Mucosa of gallbladder (tissue), 1 donor: ENCODE results near the gene SSH3. TPM values are rescaled to one million over a fixed set of nuclear protein-coding genes. Genes with fewer than 3 reads are reported as not detected.

ENCODE experiments used
- DNase-seq: peaks from one replicate; pipeline ENCODE4 v3.0.0-alpha.2; 2020; ENCODE audit warnings: low spot score
- total RNA-seq: library from RNA; stranded (reverse); gene quantifications from one replicate; pipeline ENCODE4 v1.2.1, GENCODE V29; 2021
- donor health status: DM: no; HTN: no; CAD: no.

The SSH3 gene
- total RNA-seq, 1 donor from 2014 or later: 107 TPM

DNA sequence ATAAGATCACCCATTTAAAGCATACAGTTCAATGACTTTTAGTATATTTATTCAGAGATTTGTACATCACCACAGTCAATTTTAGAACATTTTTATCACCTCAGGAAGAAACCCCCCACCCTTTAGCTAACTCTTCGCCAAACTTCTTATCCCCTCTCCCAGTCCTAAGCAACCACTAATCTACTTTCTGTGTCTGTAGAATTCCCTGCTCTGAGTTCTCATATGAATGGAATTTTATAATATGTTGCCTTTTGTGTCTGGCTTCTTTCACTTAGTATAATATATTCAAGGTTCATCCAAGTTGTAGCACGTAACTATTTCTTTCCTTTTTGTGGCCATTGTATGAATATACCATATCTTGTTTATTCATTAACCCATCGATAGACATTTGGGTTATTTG lies 10.7 kb upstream of the SSH3 start:
- no peak for DNase-seq

- no peak for DNase-seq
Measured at GRCh38 chr11:67293090-67293489, 10.2 kb upstream of the SSH3 start.

- DNase-seq: no peak
Measured at GRCh38 chr11:67295846-67296245, 7.5 kb upstream of the SSH3 start.

GRCh38 chr11:67298786-67299185 lies 4.5 kb upstream of the SSH3 start:
- DNase-seq: no peak

GRCh38 chr11:67299471-67300191 lies 3.7 kb upstream of the SSH3 start:
- no peak for DNase-seq

- no peak for DNase-seq
Measured at GRCh38 chr11:67300256-67300755, 3.0 kb upstream of the SSH3 start.

DNA sequence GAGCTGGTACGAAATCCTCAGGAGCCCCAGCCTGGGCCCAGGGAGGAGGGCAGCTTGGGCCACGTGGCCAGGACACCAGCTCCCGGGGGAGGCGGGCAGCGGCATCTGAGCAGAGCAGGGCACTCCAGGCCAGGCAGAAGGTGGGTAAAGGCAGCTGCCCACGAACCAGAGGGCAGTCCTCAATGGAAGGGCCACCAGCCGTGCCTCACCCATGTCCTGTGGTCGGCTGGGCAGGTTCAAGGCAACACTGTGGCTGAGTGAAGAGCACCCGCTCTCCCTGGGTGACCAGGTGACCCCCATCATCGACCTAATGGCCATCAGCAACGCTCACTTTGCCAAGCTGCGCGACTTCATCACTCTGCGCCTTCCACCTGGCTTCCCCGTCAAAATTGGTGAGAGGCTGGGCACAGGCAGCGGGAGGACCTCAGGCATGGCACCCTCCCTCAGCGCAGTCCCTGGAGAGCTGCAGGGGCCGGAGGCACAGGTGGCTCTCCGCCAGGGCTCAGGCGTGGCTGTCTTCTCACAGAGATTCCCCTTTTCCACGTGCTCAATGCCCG lies 2.5 kb upstream of the SSH3 start:
- no peak for DNase-seq

DNA sequence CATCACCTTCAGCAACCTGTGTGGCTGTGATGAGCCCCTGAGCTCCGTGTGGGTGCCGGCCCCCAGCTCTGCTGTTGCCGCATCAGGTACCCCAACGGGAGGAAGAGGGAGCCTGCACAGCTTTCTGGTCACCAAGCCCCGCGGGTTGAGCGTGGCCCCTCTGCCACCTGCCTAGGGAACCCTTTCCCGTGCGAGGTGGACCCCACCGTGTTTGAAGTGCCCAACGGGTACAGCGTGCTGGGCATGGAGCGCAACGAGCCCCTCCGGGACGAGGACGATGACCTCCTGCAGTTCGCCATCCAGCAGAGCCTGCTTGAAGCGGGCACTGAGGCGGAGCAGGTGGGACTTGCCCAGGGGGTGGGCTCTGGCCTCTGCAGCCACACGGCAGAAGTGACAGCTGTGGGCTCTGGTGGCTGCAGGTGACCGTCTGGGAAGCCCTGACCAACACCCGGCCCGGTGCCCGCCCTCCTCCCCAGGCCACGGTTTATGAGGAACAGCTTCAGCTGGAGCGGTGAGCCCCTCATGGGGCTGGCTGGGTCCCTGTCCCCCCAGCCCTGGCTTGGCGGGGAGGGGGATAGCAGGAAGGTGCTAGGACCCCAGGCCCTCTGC lies 1.9 kb upstream of the SSH3 start:
- DNase-seq: no peak

DNA sequence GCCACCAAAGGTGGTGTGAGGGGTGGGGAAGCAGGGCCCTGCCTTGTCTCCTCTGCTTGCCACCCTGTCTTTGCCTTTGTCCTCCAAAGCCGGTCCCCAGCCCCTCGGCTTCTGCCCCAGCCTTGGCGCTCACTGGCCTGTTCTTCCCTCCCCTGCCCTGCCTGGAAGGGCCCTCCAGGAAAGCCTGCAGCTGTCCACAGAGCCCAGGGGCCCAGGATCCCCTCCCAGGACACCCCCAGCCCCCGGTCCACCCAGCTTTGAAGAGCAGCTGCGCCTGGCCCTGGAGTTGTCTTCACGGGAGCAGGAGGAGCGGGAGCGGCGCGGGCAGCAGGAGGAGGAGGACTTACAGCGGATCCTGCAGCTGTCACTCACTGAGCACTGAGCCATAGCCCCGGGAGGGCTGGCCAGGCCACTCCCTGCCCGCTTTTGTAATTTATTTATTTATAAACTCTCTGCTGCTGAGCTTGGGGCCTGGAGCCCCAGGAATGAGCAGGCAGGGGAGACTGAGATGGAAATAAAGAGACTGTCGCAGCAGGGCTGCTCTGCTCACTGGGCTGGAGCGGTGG lies 1.3 kb upstream of the SSH3 start:
- DNase-seq: no peak

- DNase-seq: no peak
Measured at GRCh38 chr11:67302571-67303131, 679 bp upstream of the SSH3 start.

GRCh38 chr11:67303835-67304411 lies 593 bp downstream of the SSH3 start:
- no peak for DNase-seq

DNA sequence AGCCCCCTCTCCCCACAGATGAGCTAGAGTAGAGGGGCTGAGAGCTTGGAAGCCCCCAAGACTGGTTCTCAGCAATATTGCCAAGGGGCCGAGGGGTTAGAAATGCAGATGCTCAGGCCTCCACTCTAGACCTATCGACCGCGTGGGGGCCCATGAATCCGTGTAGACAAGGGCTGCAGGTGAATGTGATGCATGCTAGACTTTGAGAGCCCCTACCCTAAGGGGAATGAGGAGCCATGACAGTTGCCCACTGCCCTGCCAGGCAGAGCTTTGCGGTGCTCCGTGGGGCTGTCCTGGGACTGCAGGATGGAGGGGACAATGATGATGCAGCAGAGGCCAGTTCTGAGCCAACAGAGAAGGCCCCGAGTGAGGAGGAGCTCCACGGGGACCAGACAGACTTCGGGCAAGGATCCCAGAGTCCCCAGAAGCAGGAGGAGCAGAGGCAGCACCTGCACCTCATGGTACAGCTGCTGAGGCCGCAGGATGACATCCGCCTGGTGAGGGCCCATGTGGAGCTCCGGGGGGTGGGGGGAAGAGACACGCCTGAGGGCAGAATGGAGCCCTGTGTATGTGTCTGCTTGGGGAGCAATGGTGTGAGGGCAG lies 1.3 kb downstream of the SSH3 start:
- DNase-seq: no peak

GRCh38 chr11:67306769-67307544 lies 3.6 kb downstream of the SSH3 start:
- no peak for DNase-seq

- no peak for DNase-seq
Measured at GRCh38 chr11:67307545-67308001, 4.2 kb downstream of the SSH3 start.

DNA sequence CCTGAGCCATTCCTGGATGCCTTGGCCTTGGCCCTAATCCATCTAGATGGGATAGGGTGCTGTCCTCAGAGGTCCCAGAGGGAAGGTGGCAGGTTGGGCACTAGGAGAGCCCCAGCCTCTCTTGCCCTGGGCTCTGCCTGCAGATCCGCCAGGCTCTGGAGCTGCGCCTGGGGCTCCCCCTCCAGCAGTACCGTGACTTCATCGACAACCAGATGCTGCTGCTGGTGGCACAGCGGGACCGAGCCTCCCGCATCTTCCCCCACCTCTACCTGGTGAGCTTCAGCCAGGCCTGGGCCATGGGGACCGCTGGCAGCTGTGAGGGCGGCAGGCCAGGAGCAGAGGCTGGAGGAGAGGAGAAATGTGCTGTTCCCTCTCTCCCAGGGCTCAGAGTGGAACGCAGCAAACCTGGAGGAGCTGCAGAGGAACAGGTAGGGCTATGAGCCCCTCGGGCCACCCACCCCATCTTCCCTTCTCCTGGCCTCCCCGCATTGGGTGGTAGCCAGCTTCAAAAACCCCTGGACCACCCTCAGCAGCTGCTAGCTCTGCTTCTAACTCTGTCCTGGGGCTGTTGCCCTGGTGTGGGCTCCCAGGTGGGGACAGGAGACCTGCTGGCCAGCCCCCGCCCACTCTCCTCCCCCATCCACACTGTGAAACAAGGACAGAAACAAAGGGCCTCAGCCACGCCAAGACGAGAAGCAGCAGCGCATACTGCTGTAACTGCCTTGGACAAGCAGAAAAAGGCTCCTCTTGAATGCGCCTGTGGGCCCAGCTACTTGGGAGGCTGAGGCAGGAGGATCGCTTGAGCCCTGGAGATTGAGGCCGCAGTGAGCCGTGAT lies 4.9 kb downstream of the SSH3 start:
- no peak for DNase-seq

DNA sequence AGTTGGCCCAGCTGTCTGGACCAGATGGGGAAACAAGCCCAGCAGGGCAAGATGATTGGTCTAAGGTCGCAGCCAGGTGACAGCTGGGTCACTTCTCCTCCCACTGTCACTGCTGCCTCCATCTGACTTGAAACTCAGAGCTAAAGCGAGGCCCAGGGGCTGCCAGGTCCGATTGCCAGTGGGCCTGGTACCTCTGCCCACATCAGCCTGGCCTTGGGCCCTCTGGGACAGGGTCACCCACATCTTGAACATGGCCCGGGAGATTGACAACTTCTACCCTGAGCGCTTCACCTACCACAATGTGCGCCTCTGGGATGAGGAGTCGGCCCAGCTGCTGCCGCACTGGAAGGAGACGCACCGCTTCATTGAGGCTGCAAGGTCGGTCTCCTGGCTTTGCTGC lies 5.8 kb downstream of the SSH3 start:
- DNase-seq: no peak

- no peak for DNase-seq
Measured at GRCh38 chr11:67309661-67310061, 6.3 kb downstream of the SSH3 start.

DNA sequence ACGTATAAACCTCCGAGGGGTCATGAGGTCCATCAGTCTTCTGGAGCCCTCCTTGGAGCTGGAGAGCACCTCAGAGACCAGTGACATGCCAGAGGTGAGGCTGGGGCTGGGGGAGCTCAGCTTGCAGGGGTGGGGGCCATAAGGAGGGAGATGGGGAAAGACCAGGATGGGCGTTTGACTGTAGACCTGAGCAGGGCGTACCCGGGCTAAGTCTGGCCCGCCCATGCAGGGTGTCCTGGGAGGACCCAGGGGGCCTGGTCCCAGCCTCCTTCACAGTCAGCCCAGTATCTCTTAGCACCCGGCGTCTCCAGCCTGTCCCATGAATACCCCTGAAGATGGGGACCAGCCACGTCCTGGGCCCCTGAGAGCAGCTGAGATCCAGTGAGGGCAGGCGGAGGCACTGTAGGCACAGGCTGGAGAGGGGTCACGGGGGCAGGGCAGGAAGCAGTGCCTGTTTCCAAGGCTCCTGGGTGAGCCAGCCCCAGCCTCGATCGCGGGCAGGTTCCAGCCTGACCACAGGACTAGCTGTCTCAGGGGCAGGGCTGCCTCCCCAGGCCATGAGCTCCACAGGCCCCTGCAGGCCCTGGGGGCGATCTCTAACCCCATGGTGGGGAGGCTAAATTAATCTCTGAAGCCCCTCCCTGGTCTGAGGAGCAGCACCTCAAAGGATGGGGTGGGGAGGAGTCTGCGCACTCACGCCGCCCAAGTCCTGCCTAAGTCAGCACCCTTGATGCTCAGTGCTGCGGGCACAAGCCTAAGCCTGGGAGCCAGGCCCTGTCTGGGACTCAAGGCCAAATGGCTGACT lies 7.1 kb downstream of the SSH3 start:
- no peak for DNase-seq

- DNase-seq: no peak
Measured at GRCh38 chr11:67311051-67311555, 7.8 kb downstream of the SSH3 start.
